GM04504 (cell line): ENCODE results near the gene ADCY4.

ENCODE experiments used
- DNase-seq: peaks from one replicate; pipeline ENCODE4 v3.0.0-alpha.2; 2012; ENCODE audit warnings: low read depth

Gene ADCY4

GRCh38 chr14:24315807-24316596 is 18.9 kb downstream of the ADCY4 start:
- DNase-seq, result no peak

- DNase-seq, result no peak
Observed at GRCh38 chr14:24315243-24315806, 19.5 kb downstream of the ADCY4 start.

- no peak for DNase-seq
Observed at GRCh38 chr14:24314377-24315193, 20.3 kb downstream of the ADCY4 start.

GRCh38 chr14:24313913-24314312 is 21.0 kb downstream of the ADCY4 start:
- DNase-seq, result no peak

GRCh38 chr14:24312736-24313507 is 21.9 kb downstream of the ADCY4 start:
- no peak for DNase-seq

- DNase-seq, result no peak
Observed at GRCh38 chr14:24311837-24312615, 22.8 kb downstream of the ADCY4 start.

GRCh38 chr14:24310646-24311604 is 23.9 kb downstream of the ADCY4 start, which contains the start of gene LTB4R:
LTB4R (plus strand) TSS chr14:24311502; CDS start chr14:24315652, 4,150 bp downstream.
- DNase-seq, result peak; percentile 35

GRCh38 chr14:24310265-24310645 is 24.6 kb downstream of the ADCY4 start:
- no peak for DNase-seq

- no peak for DNase-seq
Observed at GRCh38 chr14:24309538-24310264, 25.2 kb downstream of the ADCY4 start, which contains the start of gene LTB4R2. LTB4R2 (plus strand) TSS chr14:24310140; CDS start chr14:24310665, 525 bp downstream.

GRCh38 chr14:24308342-24309124 is 26.3 kb downstream of the ADCY4 start:
- DNase-seq, result no peak

GRCh38 chr14:24307575-24308341 is 27.1 kb downstream of the ADCY4 start, which contains the start of gene CIDEB:
CIDEB (minus strand) TSS chr14:24307977; CDS start chr14:24307858, 119 bp downstream.
- DNase-seq, result no peak

- no peak for DNase-seq
Observed at GRCh38 chr14:24307156-24307574, 27.7 kb downstream of the ADCY4 start.

- DNase-seq, result no peak
Observed at GRCh38 chr14:24304019-24304387, 30.9 kb downstream of the ADCY4 start.

GRCh38 chr14:24300326-24300980 is 34.4 kb downstream of the ADCY4 start:
- DNase-seq, result no peak

GRCh38 chr14:24299255-24300191 is 35.3 kb downstream of the ADCY4 start, which contains the start of the genes DHRS1 and NOP9:
DHRS1 (minus strand) TSS chr14:24299780; CDS start chr14:24299106, 674 bp downstream.
NOP9 (plus strand) TSS chr14:24299850; CDS start chr14:24299955, 105 bp downstream.
- peak; percentile 64 for DNase-seq

- peak; percentile 44 for DNase-seq
Observed at GRCh38 chr14:24298892-24299254, 36.0 kb downstream of the ADCY4 start.
